Osteoblast (primary cell): ENCODE results near the gene PPARD. TPM values are rescaled to one million over a fixed set of nuclear protein-coding genes. Genes with fewer than 3 reads are reported as not detected.

Experiments
- DNase-seq: peaks from one replicate; pipeline ENCODE4 v3.0.0; 2011; ENCODE audit warnings: low spot score, mixed read lengths; ENCODE audit not compliant: insufficient read length; ENCODE audit errors: missing footprints
- H2AFZ ChIP-seq: 2 replicates; pipeline ENCODE4 v1.6.0; 2011; ENCODE audit warnings: mild to moderate bottlenecking, low read length
- H3K27ac ChIP-seq: 2 replicates; pipeline ENCODE4 v1.5.1; 2011; ENCODE audit warnings: mild to moderate bottlenecking, low read depth, low read length, moderate library complexity
- H3K27me3 ChIP-seq: 2 replicates; pipeline ENCODE4 v1.6.0; 2012; ENCODE audit warnings: mild to moderate bottlenecking, control low read depth, inconsistent platforms, low read length, moderate library complexity; ENCODE audit not compliant: insufficient read depth
- H3K36me3 ChIP-seq: 2 replicates; pipeline ENCODE4 v1.5.1; 2011; ENCODE audit warnings: mild to moderate bottlenecking, low read length, control low read depth, moderate library complexity; ENCODE audit not compliant: insufficient read depth
- H3K4me1 ChIP-seq: 2 replicates; pipeline ENCODE4 v1.5.1; 2011; ENCODE audit warnings: mild to moderate bottlenecking, low read length, control low read depth, moderate library complexity; ENCODE audit not compliant: insufficient read depth
- H3K4me2 ChIP-seq: 2 replicates; pipeline ENCODE4 v1.6.0; 2011; ENCODE audit warnings: mild to moderate bottlenecking, low read length; ENCODE audit not compliant: insufficient read depth
- H3K4me3 ChIP-seq: fragments of 200-600 bp; sonication (generic); 3 replicates; pipeline ENCODE4 v1.5.1; 2012; ENCODE audit warnings: mild to moderate bottlenecking, low read length, inconsistent platforms; ENCODE audit not compliant: insufficient read depth
- H3K79me2 ChIP-seq: 2 replicates; pipeline ENCODE4 v1.6.0; 2012; ENCODE audit warnings: mild to moderate bottlenecking, low read length, control low read depth, inconsistent platforms; ENCODE audit not compliant: insufficient read depth
- H3K9me3 ChIP-seq: 2 replicates; pipeline ENCODE4 v1.5.1; 2011; ENCODE audit warnings: low read depth, low read length, control low read depth
- H4K20me1 ChIP-seq: 2 replicates; pipeline ENCODE4 v1.6.0; 2012; ENCODE audit warnings: mild to moderate bottlenecking, low read length, control low read depth; ENCODE audit not compliant: insufficient read depth
- CTCF ChIP-seq: IDR thresholded peaks from 2 replicates; pipeline ENCODE4 v1.5.1; 2011; ENCODE audit warnings: mild to moderate bottlenecking, low read depth, low read length, moderate library complexity; ENCODE audit errors: extremely low read depth
- total RNA-seq: library from RNA; depleted of rRNA; stranded (reverse); fragments of >200 nt; gene quantifications from 2 replicates; pipeline ENCODE4 v1.2.3, GENCODE V29; 2012

The PPARD gene
- total RNA-seq, 1 donor = 12.3 TPM

- H3K4me2 ChIP-seq = peak overlapping the region; percentile 96
- peak overlapping the region; percentile 98 for H3K4me3 ChIP-seq
- H3K79me2 ChIP-seq = peaks cover 61% of the 10 kb centered on the region
- H3K36me3 ChIP-seq = peaks cover 35% of the 10 kb centered on the region
- H2AFZ ChIP-seq = no peak overlapping the region
- H3K27me3 ChIP-seq = no peaks in the 10 kb centered on the region
- TF ChIP-seq CTCF = no peak
- H3K4me1 ChIP-seq = peaks cover 17% of the 10 kb centered on the region
- H4K20me1 ChIP-seq = peaks cover 41% of the 10 kb centered on the region
- peak overlapping the region; percentile 98 for H3K27ac ChIP-seq
- peak; percentile 44 for DNase-seq
- no peaks in the 10 kb centered on the region for H3K9me3 ChIP-seq
Measured at GRCh38 chr6:35343835-35344550, 1.6 kb downstream of the PPARD start.

GRCh38 chr6:35351422-35351821 lies 9.1 kb downstream of the PPARD start:
- Histone ChIP-seq H3K9me3 (no peaks in the 10 kb centered on the region), H3K4me2 (no peak overlapping the region), H3K4me1 (peaks cover 8% of the 10 kb centered on the region), H3K79me2 (peaks cover 88% of the 10 kb centered on the region), H4K20me1 (peaks cover 13% of the 10 kb centered on the region), H3K27me3 (no peaks in the 10 kb centered on the region), H3K27ac (no peak overlapping the region), H3K4me3 (no peak overlapping the region), H2AFZ (no peak overlapping the region), H3K36me3 (peaks cover 69% of the 10 kb centered on the region)
- DNase-seq = no peak
- no peak for TF ChIP-seq CTCF

DNA sequence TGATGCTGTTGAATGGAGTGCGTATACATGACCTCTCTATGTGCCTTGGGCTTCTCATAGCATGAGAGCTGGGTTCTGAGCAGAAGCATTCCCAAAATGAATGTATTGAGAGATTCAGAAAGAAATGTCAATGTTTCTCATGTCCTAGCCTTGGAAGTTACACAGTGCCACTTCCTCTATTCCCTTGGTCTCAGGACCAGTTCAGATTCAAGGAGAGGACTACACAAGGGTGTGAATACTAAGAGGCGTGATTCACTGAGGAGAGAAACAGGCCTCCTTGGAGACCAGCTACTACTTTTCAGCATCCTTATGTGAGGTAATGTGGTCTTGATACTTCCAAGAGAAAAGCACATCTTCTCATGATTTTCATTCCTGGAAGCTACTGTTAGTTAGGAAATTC lies 10.4 kb downstream of the PPARD start:
- Histone ChIP-seq H3K4me1 (peaks cover 10% of the 10 kb centered on the region), H3K9me3 (no peaks in the 10 kb centered on the region), H3K36me3 (peaks cover 70% of the 10 kb centered on the region), H3K4me2 (no peak overlapping the region), H2AFZ (no peak overlapping the region), H3K27me3 (no peaks in the 10 kb centered on the region), H3K4me3 (no peak overlapping the region), H3K79me2 (peaks cover 91% of the 10 kb centered on the region), H3K27ac (no peak overlapping the region), H4K20me1 (peaks cover 5% of the 10 kb centered on the region)
- DNase-seq = peak; percentile 52
- TF ChIP-seq CTCF = no peak

GRCh38 chr6:35354361-35355135 lies 12.2 kb downstream of the PPARD start:
- no peaks in the 10 kb centered on the region for H3K27me3 ChIP-seq
- H2AFZ ChIP-seq = no peak overlapping the region
- H3K4me2 ChIP-seq = no peak overlapping the region
- H3K4me3 ChIP-seq = no peak overlapping the region
- H4K20me1 ChIP-seq = peaks cover 3% of the 10 kb centered on the region
- H3K79me2 ChIP-seq = peaks cover 92% of the 10 kb centered on the region
- no peaks in the 10 kb centered on the region for H3K9me3 ChIP-seq
- DNase-seq = peak; percentile 76
- H3K27ac ChIP-seq = peak overlapping the region; percentile 77
- TF ChIP-seq CTCF = no peak
- peaks cover 71% of the 10 kb centered on the region for H3K36me3 ChIP-seq
- H3K4me1 ChIP-seq = peaks cover 23% of the 10 kb centered on the region
